NCI-H2107 treated with DMSO at 0.1 percent for 48 hours (cell line): ENCODE data around the gene ANO10.

Source experiments
- DNase-seq: peaks from one replicate; lab custom pipeline; 2025; ENCODE audit not compliant: unreplicated experiment; lab: John Stamatoyannopoulos, UW

ANO10 gene

DNA sequence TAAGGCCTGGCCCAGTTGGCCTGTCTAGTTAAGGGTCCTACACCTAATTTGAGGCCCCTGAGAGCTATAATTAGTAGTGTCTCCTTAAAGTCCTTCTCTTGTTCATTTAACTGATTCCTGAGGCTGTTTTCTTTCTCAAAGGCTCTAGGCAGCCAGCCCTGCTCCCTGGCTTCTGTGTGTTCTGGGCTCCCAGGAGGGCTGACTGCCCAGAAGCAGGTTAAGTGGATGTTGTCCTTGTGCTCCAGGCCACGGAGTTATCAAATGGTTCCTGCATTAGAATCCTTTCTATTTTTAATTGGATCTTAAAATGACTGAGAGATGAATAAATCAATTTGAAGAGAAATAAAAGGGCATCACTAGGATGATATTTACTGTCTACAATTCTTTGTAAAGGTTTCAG lies 195.4 kb downstream of the ANO10 start:
- no peak for DNase-seq

GRCh38 chr3:43425829-43426228 lies 196.0 kb downstream of the ANO10 start:
- no peak for DNase-seq

- no peak for DNase-seq
Measured at GRCh38 chr3:43423639-43424038, 198.2 kb downstream of the ANO10 start.

- DNase-seq: peak; percentile 12
Measured at GRCh38 chr3:43423142-43423541, 198.7 kb downstream of the ANO10 start.

DNA sequence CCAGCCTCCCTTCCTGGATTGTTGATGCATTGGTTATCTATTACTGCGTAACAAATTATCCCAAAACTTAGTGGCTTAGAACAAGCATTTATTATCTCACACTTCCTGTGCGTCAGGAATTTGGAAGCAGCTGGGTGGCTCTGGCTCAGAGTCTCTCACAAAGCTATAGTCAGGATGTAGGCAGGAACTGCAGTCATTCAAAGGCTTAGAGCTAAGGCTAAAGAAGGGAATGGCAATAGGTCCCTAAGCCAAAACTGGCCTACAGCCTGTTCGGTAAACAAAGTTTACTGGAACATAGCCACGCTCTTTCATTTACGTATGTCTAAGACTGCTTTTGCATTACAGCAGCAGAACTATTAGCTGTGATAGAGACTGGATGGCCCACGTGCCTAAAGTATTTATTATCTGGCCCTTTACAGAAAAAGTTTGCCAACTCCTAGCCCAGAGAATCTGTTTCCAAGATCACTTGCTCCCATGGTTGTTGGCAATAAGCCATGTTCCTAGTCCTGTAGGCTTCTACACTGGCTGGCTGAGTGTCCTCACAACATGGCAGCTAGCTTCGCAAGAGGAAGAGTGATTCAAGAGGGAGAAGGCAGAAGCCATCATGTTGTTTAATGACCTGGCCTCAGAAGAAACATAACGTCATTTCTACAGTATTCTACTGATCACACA lies 203.1 kb downstream of the ANO10 start:
- no peak for DNase-seq

- no peak for DNase-seq
Measured at GRCh38 chr3:43417133-43417532, 204.7 kb downstream of the ANO10 start.

- no peak for DNase-seq
Measured at GRCh38 chr3:43415088-43415487, 206.7 kb downstream of the ANO10 start.

- DNase-seq: no peak
Measured at GRCh38 chr3:43413676-43414368, 208.0 kb downstream of the ANO10 start.

GRCh38 chr3:43411429-43411828 lies 210.4 kb downstream of the ANO10 start:
- peak; percentile 47 for DNase-seq

DNA sequence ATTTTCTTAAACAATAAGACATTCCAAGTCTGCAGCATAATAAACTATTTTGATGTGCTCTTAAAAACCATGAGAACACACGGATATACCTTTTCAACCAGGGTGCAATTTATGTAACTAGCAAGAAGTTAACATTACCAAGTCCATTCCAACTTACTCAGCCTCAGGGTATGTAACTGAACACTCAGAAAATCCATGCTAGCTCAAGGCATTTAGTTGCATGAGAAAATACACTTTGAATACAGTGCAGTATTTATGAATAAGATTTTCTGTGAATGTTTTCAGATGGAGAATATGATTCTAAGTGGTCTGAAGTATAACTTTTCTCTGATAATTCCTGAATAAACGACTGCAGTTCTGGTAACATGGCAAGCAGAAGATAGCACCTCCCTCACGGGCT lies 211.2 kb downstream of the ANO10 start:
- no peak for DNase-seq

DNA sequence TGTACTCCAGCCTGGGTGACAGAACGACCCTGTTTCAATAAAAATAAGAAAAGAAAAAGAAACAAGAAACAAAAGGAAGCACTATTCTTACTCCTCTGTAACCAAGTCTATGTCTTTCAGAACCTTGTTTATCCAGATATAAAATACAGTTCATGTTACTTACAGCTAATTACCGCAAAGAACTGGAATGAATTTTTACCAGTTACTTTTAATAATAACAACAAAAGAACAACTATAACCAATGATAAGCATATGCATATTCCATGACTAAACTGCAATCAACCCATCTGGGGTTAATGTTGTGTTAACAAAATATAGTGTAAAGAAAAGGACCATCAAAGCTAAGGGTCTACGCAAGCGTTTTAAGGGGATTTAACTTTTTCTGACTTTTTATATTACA lies 212.3 kb downstream of the ANO10 start:
- DNase-seq: no peak

GRCh38 chr3:43406643-43407023 lies 215.2 kb downstream of the ANO10 start:
- no peak for DNase-seq

DNA sequence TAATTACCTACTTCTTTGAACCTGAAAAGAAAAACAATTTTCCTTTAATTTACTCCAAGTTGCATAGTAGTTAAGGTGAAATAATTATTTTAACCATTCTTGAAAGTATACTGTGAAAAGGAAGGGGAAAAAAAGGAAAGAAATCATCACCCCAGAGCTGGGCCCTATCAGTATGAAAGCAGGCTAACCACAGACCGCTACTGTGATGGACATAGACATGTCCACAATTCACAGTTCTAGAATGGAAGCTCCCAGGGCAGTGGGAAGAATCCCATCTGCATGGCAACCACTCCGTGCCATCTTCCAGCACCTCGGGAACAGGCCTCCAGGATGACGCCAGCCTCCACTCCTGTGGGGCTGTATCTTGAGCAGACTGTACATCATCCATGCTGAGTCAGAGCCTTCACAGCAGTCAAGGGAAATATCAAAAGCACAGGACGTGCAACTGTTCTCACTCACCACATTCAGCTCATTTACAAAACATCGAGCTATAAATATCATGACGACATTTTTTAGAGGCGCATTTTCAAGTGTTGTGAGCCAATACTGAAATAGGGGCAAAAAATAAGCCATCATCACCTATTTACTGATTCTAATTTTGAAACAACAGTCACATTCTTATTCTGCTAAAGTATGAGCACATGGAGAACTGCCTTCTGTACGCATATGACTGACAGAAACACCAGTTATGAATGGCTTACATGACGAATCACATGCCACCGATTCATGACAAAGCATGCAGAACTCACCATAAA lies 215.7 kb downstream of the ANO10 start:
- no peak for DNase-seq

DNA sequence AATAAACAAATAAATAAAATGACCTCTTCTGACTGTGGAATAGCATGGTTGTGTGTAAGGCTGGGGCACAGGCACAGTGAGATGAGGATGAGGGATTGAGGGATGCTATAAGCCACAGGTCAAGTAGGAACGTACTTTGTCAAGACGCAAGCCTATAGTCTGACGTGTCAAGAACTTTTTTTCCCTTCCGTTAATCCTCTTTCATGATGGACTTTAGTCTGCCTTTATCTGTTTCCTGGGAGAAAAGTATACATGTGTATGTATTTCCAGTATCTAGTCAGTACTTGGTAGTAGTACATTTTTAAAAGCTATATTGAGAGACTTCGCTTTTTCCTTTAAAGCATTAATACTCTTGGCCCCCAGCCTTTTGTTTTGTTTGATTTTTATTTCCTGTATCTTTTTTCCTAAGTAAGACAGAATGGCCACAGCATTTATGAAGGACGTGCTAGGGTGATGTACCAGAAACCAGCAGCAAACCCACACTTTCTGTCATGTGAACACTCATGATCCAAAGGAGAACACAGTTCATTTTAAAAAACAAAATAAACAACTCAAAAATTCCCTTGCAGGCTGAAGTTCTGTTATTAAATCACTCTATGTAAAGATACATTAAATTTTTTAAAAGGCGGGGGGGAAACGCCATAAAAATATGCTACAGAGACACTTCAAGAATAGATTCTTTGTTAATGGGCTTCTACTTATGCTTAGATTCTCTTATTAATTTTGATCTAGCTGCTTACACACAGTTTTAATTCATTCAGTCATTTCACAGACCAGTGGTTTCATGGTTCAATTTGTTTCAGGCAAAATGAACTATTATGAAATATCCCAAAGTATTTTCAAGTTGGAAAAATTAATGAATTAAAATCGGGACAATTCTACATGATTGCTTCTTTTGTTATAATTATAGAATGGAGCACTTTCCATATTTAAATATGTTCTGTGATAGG lies 220.8 kb downstream of the ANO10 start:
- DNase-seq: no peak

DNA sequence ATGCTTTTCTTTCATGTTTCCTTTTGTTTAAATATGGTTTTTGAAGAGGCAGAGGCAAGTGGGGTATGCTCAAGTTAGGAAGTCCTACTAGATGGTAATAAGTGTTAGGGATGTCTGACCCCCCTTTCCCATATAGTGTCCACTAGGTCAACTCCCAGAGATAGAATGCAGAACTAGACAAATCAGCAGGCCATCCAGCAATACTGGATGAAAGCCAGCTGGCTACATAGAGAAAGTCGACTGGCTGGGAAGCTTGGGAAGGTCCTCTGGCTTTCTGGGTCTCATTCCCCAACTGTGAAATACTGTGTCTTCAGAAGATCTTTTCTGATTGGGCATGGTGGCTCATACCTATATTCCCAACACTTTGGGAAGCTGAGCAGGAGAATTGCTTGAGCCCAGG lies 221.6 kb downstream of the ANO10 start:
- no peak for DNase-seq

DNA sequence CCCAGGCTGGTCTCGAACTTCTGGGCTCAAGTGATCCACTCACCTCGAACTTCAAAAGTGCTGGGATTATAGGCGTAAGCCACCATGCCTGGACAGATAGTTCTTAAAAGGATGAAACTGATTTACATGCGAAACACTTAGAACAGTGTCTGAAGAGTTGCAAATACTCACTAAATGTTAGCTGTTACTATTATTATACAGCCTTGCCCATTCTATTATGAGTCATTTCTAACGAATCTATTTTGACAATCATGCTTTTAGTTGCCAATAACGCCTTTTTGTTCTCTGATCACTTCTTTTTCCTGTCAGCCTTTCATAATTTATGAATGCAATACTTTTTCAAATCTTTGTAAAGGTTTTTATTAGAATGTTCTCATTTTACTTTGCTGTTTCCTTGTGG lies 222.8 kb downstream of the ANO10 start:
- no peak for DNase-seq

- no peak for DNase-seq
Measured at GRCh38 chr3:43394041-43394554, 227.7 kb downstream of the ANO10 start.

- no peak for DNase-seq
Measured at GRCh38 chr3:43391621-43392020, 230.2 kb downstream of the ANO10 start.

DNA sequence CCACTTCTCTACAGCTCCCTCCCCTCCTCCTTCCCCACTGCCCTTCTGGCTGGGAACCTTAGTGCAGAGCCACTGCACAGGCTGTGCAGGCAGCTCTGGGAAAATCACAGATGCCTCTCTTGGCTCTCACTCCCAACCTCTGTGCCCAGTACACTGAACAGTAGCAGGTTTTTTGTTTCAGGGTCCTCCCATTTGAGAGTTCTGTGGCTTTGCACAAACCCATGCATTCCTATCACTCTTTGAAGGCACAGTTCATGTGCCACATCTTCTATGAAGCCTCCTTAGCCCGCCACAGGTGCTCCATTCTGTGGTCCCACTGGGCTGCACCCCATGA lies 231.6 kb downstream of the ANO10 start:
- no peak for DNase-seq

DNA sequence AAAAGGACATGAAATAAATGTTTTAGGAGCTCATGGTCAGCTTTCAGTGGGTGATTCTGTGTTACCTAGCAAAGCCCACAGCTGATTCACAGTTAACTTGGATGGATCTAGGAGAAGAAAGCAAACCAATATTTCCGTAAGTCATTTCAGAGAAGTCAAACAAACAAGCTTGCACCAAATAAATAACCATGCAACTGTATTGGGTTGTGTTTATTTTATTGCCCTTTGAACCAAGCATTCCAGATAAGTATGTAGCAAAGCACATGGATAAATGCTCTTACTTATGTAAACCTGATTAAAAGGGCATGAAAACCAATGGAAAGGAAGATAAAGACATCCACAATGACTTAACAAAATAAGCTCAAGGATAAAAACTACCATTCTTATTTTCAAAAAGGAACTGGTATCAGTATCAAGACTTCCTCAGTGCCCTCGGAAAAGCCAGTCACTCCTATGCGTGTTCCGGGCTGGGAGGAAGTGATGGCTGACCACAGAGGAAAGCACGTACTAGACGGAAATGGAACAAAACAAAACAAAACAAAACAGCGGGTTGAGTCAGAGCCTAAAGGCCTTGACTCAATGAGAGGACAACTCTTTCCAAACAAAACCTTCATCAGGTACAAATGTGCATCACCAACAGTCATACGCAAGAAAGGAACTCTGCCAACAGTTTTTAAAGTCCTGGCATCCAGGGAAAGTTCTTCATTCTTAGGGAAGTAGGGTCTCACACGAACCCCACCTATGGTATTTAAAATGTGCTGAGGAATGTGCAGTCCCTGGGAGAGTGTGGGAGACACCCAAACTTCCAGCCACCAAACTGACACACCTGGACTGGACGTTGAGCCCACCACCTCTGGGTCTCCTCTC lies 232.2 kb downstream of the ANO10 start:
- no peak for DNase-seq
